Mucosa of descending colon (tissue), 3 donors: ENCODE results near the gene DDX10. TPM values are rescaled to one million over a fixed set of nuclear protein-coding genes. Genes with fewer than 3 reads are reported as not detected.

Experiments used
- ATAC-seq: fragments of 200-7000 bp; cut with Tn5 transposase; one replicate; pipeline ENCODE4 v1.9.1; 2020; ENCODE audit warnings: mild to moderate bottlenecking, moderate library complexity
- DNase-seq, 3 donors: peaks; one replicate each; pipeline ENCODE4 v3.0.0-alpha.2; 2020
- H3K36me3 ChIP-seq: fragments of 200-600 bp; one replicate; pipeline ENCODE4 v1.8.0; 2021; ENCODE audit warnings: low read depth, mild to moderate bottlenecking
- H3K4me1 ChIP-seq: fragments of 200-600 bp; one replicate; pipeline ENCODE4 v1.8.0; 2021; ENCODE audit warnings: low read depth, mild to moderate bottlenecking
- H3K4me3 ChIP-seq: fragments of 200-600 bp; one replicate; pipeline ENCODE4 v1.8.0; 2021; ENCODE audit warnings: mild to moderate bottlenecking
- H3K9me3 ChIP-seq: fragments of 200-600 bp; one replicate; pipeline ENCODE4 v1.8.0; 2021; ENCODE audit warnings: mild to moderate bottlenecking
- CTCF ChIP-seq: fragments of 200-600 bp; IDR thresholded peaks from one replicate; pipeline ENCODE4 v1.8.0; 2022; ENCODE audit warnings: antibody characterized with exemption, mild to moderate bottlenecking
- intact Hi-C, 2 donors: fragments of 100-400 bp; cut with DNase I in 1 of 2; cut with micrococcal nuclease in 1 of 2; formaldehyde crosslinking; loops; one replicate each; pipeline versions ENCODE4 v1.11.0 to v1.11.1; 2022; cut with DNase I, micrococcal nuclease
- total RNA-seq, 3 donors: library from RNA; stranded (reverse); fragmentation: NEBNext Ultra II Directional in 2 of 3; extraction: Animal tissue kit (Norgen Biotek cat#: 25700) in 2 of 3; gene quantifications; one replicate each; pipeline versions ENCODE4 v1.2.1 to v1.2.4, GENCODE V29; 2021 to 2023
- donor health status: DM: no; HTN: no; CAD: no; lungs with moderate emphysema.
- donor health status: DM: no; HTN: no; CAD: no.
- donor health status: DM: no; HTN: yes; CAD: no.

Gene DDX10
- total RNA-seq, 3 donors from 2014 or later, result 16.1 to 18.3 (median 17.3) TPM

GRCh38 chr11:108975641-108976071 is 310.8 kb downstream of the DDX10 start:
- Histone ChIP-seq H3K36me3 (no peaks in the 10 kb centered on the region), H3K9me3 (no peaks in the 10 kb centered on the region), H3K4me3 (no peak overlapping the region), H3K4me1 (no peaks in the 10 kb centered on the region)
- intact Hi-C loops, result no loop called here
- ATAC-seq (no peak), DNase-seq (no peak)
- TF ChIP-seq CTCF, result no peak

- H3K4me1 ChIP-seq, result no peaks in the 10 kb centered on the region
- intact Hi-C loops, result no loop called here
- no peaks in the 10 kb centered on the region for H3K9me3 ChIP-seq
- ATAC-seq (no peak), DNase-seq (no peak)
- H3K4me3 ChIP-seq, result no peak overlapping the region
- no peak for TF ChIP-seq CTCF
- no peaks in the 10 kb centered on the region for H3K36me3 ChIP-seq
These were observed 319.0 kb downstream of the DDX10 start for GRCh38 chr11:108983636-108984420.

GRCh38 chr11:108984523-108984922 is 319.7 kb downstream of the DDX10 start:
- no peak for TF ChIP-seq CTCF
- Histone ChIP-seq H3K4me3 (no peak overlapping the region), H3K36me3 (no peaks in the 10 kb centered on the region), H3K9me3 (no peaks in the 10 kb centered on the region), H3K4me1 (no peaks in the 10 kb centered on the region)
- DNase-seq (no peak), ATAC-seq (no peak)
- intact Hi-C loops, result no loop called here

GRCh38 chr11:108985236-108985944 is 320.5 kb downstream of the DDX10 start:
- no peak for ATAC-seq

GRCh38 chr11:108985945-108986279 is 321.0 kb downstream of the DDX10 start:
- intact Hi-C loops, result no loop called here
- no peaks in the 10 kb centered on the region for H3K36me3 ChIP-seq
- no peaks in the 10 kb centered on the region for H3K4me1 ChIP-seq
- ATAC-seq (no peak), DNase-seq (no peak)
- no peaks in the 10 kb centered on the region for H3K9me3 ChIP-seq
- no peak overlapping the region for H3K4me3 ChIP-seq
- no peak for TF ChIP-seq CTCF

More at GRCh38 chr11:108985236-108985944, 320.5 kb downstream of the DDX10 start:
- intact Hi-C loops, result no loop called here
- Histone ChIP-seq H3K36me3 (no peaks in the 10 kb centered on the region), H3K9me3 (no peaks in the 10 kb centered on the region), H3K4me1 (no peaks in the 10 kb centered on the region), H3K4me3 (no peak overlapping the region)
- no peak for DNase-seq
- no peak for TF ChIP-seq CTCF

Other genes with a start within 250 kb of the DDX10 start
- gene C11orf65, start 197.5 kb upstream of the DDX10 start, total RNA-seq, result 1 to 10 TPM in 1 of 3 donors, under 1 TPM in 2; 0.31 to 1.3 (median 0.35) TPM
- 10 to 100 TPM; 13.8 to 25.4 (median 20.0) TPM for gene POGLUT3, start 166.7 kb upstream of the DDX10 start, total RNA-seq
- 10 to 100 TPM; 22.4 to 79.3 (median 26.1) TPM for gene EXPH5, start 71.3 kb upstream of the DDX10 start, total RNA-seq